K562 (cell line): ENCODE results near the gene HSD17B1. TPM values are rescaled to one million over a fixed set of nuclear protein-coding genes. Genes with fewer than 3 reads are reported as not detected.

Experiments
- ATAC-seq: fragments of 200-7000 bp; cut with Tn5 transposase; 3 replicates; pipeline ENCODE4 v1.9.1; 2020; ENCODE audit warnings: moderate library complexity
- BruUV-seq: library from RNA; stranded (reverse); fragments of 400-500 nt; replicated peaks from 2 replicates; lab custom pipeline; 2021; lab: Mats Ljungman, UMichigan
- CTCF ChIA-PET: fragments of 300-600 bp; formaldehyde crosslinking; extraction: SDS; loops from one replicate; lab custom pipeline; 2021; ENCODE audit warnings: low intra/inter-chr PET ratio; lab: Yijun Ruan, JAX
- POLR2A ChIA-PET: fragments of 300-600, 350-650 bp; sonication (Branson Sonifier 250); formaldehyde crosslinking; extraction: SDS; loops from one replicate; lab custom pipeline; 2021; ENCODE audit warnings: antibody characterized with exemption, inconsistent platforms; lab: Yijun Ruan, JAX
- DNase-seq, 4 experiments: peaks; one replicate each; pipeline versions ENCODE4 v3.0.0 to v3.0.0-alpha.2; 2011 to 2018; ENCODE audit warnings: low spot score in 3 of 4, mixed read lengths in 3 of 4; ENCODE audit errors: extremely low read depth in 1 of 4
- FAIRE-seq: peaks from 2 replicates; lab custom pipeline; 2011; peaks lifted over from hg19 to GRCh38; lab: Jason Lieb, UNC
- H2AFZ ChIP-seq: 2 replicates; pipeline ENCODE4 v1.6.0; 2011; ENCODE audit warnings: low read depth, low read length, control low read depth, inconsistent platforms
- H3K27ac ChIP-seq: fragments of 200-600 bp; 3 replicates; pipeline ENCODE4 v1.8.0; 2011; ENCODE audit warnings: low read depth, mild to moderate bottlenecking, control low read depth, inconsistent platforms, low read length, moderate library complexity, mixed read lengths; ENCODE audit errors: extremely low read depth
- H3K27me3 ChIP-seq, 2 experiments: fragments of 300-600 bp in 1 of 2; 2 replicates in 1 of 2; 3 replicates in 1 of 2; pipeline versions ENCODE4 v1.6.0 to v1.8.0; 2011; ENCODE audit warnings: inconsistent platforms in 2 of 2, low read length in 2 of 2, mild to moderate bottlenecking in 1 of 2, mixed read lengths in 1 of 2, moderate library complexity in 1 of 2; ENCODE audit not compliant: control insufficient read depth in 2 of 2, insufficient read depth in 2 of 2
- H3K36me3 ChIP-seq: fragments of 300-600 bp; 3 replicates; pipeline ENCODE4 v1.8.0; 2011; ENCODE audit warnings: mild to moderate bottlenecking, low read length, inconsistent platforms; ENCODE audit not compliant: control insufficient read depth, insufficient read depth
- H3K4me1 ChIP-seq, 2 experiments: fragments of 200-600 bp in 1 of 2; replicated peaks in 1 of 2; 2 replicates in 1 of 2; 3 replicates in 1 of 2; pipeline versions ENCODE4 v1.5.1 to v1.8.0; 2011; ENCODE audit warnings: inconsistent platforms in 2 of 2, low read length in 2 of 2, mild to moderate bottlenecking in 1 of 2, mixed read lengths in 1 of 2, moderate library complexity in 1 of 2; ENCODE audit not compliant: control insufficient read depth in 2 of 2, insufficient read depth in 2 of 2
- H3K4me2 ChIP-seq: 2 replicates; pipeline ENCODE4 v1.6.1; 2011; ENCODE audit warnings: low read length, control low read depth, inconsistent platforms, mixed read lengths; ENCODE audit not compliant: insufficient read depth
- H3K4me3 ChIP-seq: fragments of 200-600 bp; sonication (generic), shearing (Covaris generic); 2 replicates; pipeline ENCODE4 v1.5.1; 2016; ENCODE audit warnings: control low read depth, inconsistent platforms
- H3K79me2 ChIP-seq: fragments of 200-600 bp; 3 replicates; pipeline ENCODE4 v1.8.0; 2011; ENCODE audit warnings: low read length, inconsistent platforms; ENCODE audit not compliant: control insufficient read depth, insufficient read depth
- H3K9ac ChIP-seq, 2 experiments: 2 replicates each; pipeline versions ENCODE4 v1.6.0 to v1.6.1; 2011; ENCODE audit warnings: low read depth in 2 of 2, low read length in 2 of 2, control low read depth in 1 of 2, inconsistent platforms in 1 of 2, mild to moderate bottlenecking in 1 of 2, mixed read lengths in 1 of 2; ENCODE audit not compliant: insufficient read depth in 1 of 2
- H3K9me1 ChIP-seq: one replicate; pipeline ENCODE4 v1.6.0; 2011; ENCODE audit warnings: inconsistent platforms, mild to moderate bottlenecking, low read length, moderate library complexity; ENCODE audit not compliant: control insufficient read depth, insufficient read depth
- H3K9me3 ChIP-seq: replicated peaks from 2 replicates; pipeline ENCODE4 v1.5.1; 2011; ENCODE audit warnings: low read depth, low read length, inconsistent platforms; ENCODE audit not compliant: control insufficient read depth, insufficient read depth
- H4K20me1 ChIP-seq: replicated peaks from 2 replicates; pipeline ENCODE4 v1.6.1; 2011; ENCODE audit warnings: low read length, inconsistent platforms, mixed read lengths; ENCODE audit not compliant: control insufficient read depth, insufficient read depth
- CREM ChIP-seq: IDR thresholded peaks from 2 replicates; pipeline ENCODE4 v1.6.1; 2014; ENCODE audit warnings: antibody characterized with exemption, low read depth
- HBP1 ChIP-seq: fragments of 450-650 bp; formaldehyde crosslinking; IDR thresholded peaks from 2 replicates; pipeline ENCODE4 v1.4.0; 2022; ENCODE audit warnings: missing genetic modification characterization
- NCOA6 ChIP-seq: fragments of 450-650 bp; IDR thresholded peaks from 2 replicates; pipeline ENCODE4 v1.6.1; 2017; ENCODE audit warnings: mild to moderate bottlenecking
- THAP12 ChIP-seq: fragments of 250-450 bp; sonication (Bioruptor Pico); IDR thresholded peaks from 2 replicates; pipeline ENCODE4 v1.9.0; 2021; ENCODE audit warnings: mild to moderate bottlenecking, inconsistent platforms
- WGBS: fragments of 100-300 bp; shearing (Covaris generic); methylation state at CpG from one replicate; pipeline ENCODE4 v1.1.6; 2016; ENCODE audit warnings: low coverage, mixed read lengths; ENCODE audit not compliant: insufficient coverage; ENCODE audit errors: missing lambda C conversion rate; 5-methylcytosine and 5-hydroxymethylcytosine counted together
- in situ Hi-C: fragments of 300-500 bp; cut with MboI; formaldehyde crosslinking; loops from 4 replicates; pipeline ENCODE4 v1.15.0; 2018; ENCODE audit warnings: inconsistent platforms, mixed read lengths
- intact Hi-C: fragments of 100-400 bp; cut with micrococcal nuclease; formaldehyde crosslinking; loops from 2 replicates; pipeline ENCODE4 v1.14.2; 2022
- polyA plus RNA-seq, 8 experiments: library from polyadenylated mRNA; depleted of rRNA in 4 of 8; stranded (reverse) in 5 of 8; unstranded in 3 of 8; fragments of >200 nt; fragmentation: Nextera tagmentation in 2 of 8; fragmentation: Illumina TruSeq in 1 of 8; extraction: Ambion mirVana in 2 of 8; extraction: Trizol in 1 of 8; gene quantifications; 2 replicates each; pipeline versions ENCODE4 v1.2.1 to v1.2.3, GENCODE V29; 2011 to 2014; ENCODE audit warnings: inconsistent platforms in 1 of 8, missing spikeins in 1 of 8
- total RNA-seq, 7 experiments: library from RNA; depleted of rRNA in 6 of 7; stranded (reverse); fragments of >200 nt in 6 of 7; fragmentation: Illumina TruSeq in 2 of 7; extraction: Trizol in 2 of 7; gene quantifications; 2 replicates each; pipeline versions ENCODE4 v1.2.1 to v1.2.3, GENCODE V29; 2011 to 2021; ENCODE audit warnings: low replicate concordance in 1 of 7
- TF ChIP-seq, protein P1 (sequence below): fragments of 450-650 bp; IDR thresholded peaks from 2 replicates; pipeline ENCODE4 v1.6.1; 2016; ENCODE audit warnings: mild to moderate bottlenecking, moderate library complexity

HSD17B1 gene
- total and polyA plus RNA-seq, 9 of the 15 experiments (the other 6 are each of a cell fraction or from before 2014, with no cell fraction given), result 0.55 to 21.1 (median 3.6) TPM

- POLR2A ChIA-PET, result interaction anchor here (0.5 to 2.7 kb wide), 12 partner anchors 9 to 605 kb away, joined by 3 to 15 read pairs (median 4); partner anchors contain the start of gene ODAD4
- peak; percentile 84 for FAIRE-seq
- in situ Hi-C loops, result no loop called here
- TF ChIP-seq HBP1 (CRISPR knock-in tag) (no peak), CREM (peak; percentile 56; the same call in 1 of the 2 replicates), NCOA6 (no peak), THAP12 (CRISPR knock-in tag) (peak; percentile 39)
- TF ChIP-seq, protein P1, sequence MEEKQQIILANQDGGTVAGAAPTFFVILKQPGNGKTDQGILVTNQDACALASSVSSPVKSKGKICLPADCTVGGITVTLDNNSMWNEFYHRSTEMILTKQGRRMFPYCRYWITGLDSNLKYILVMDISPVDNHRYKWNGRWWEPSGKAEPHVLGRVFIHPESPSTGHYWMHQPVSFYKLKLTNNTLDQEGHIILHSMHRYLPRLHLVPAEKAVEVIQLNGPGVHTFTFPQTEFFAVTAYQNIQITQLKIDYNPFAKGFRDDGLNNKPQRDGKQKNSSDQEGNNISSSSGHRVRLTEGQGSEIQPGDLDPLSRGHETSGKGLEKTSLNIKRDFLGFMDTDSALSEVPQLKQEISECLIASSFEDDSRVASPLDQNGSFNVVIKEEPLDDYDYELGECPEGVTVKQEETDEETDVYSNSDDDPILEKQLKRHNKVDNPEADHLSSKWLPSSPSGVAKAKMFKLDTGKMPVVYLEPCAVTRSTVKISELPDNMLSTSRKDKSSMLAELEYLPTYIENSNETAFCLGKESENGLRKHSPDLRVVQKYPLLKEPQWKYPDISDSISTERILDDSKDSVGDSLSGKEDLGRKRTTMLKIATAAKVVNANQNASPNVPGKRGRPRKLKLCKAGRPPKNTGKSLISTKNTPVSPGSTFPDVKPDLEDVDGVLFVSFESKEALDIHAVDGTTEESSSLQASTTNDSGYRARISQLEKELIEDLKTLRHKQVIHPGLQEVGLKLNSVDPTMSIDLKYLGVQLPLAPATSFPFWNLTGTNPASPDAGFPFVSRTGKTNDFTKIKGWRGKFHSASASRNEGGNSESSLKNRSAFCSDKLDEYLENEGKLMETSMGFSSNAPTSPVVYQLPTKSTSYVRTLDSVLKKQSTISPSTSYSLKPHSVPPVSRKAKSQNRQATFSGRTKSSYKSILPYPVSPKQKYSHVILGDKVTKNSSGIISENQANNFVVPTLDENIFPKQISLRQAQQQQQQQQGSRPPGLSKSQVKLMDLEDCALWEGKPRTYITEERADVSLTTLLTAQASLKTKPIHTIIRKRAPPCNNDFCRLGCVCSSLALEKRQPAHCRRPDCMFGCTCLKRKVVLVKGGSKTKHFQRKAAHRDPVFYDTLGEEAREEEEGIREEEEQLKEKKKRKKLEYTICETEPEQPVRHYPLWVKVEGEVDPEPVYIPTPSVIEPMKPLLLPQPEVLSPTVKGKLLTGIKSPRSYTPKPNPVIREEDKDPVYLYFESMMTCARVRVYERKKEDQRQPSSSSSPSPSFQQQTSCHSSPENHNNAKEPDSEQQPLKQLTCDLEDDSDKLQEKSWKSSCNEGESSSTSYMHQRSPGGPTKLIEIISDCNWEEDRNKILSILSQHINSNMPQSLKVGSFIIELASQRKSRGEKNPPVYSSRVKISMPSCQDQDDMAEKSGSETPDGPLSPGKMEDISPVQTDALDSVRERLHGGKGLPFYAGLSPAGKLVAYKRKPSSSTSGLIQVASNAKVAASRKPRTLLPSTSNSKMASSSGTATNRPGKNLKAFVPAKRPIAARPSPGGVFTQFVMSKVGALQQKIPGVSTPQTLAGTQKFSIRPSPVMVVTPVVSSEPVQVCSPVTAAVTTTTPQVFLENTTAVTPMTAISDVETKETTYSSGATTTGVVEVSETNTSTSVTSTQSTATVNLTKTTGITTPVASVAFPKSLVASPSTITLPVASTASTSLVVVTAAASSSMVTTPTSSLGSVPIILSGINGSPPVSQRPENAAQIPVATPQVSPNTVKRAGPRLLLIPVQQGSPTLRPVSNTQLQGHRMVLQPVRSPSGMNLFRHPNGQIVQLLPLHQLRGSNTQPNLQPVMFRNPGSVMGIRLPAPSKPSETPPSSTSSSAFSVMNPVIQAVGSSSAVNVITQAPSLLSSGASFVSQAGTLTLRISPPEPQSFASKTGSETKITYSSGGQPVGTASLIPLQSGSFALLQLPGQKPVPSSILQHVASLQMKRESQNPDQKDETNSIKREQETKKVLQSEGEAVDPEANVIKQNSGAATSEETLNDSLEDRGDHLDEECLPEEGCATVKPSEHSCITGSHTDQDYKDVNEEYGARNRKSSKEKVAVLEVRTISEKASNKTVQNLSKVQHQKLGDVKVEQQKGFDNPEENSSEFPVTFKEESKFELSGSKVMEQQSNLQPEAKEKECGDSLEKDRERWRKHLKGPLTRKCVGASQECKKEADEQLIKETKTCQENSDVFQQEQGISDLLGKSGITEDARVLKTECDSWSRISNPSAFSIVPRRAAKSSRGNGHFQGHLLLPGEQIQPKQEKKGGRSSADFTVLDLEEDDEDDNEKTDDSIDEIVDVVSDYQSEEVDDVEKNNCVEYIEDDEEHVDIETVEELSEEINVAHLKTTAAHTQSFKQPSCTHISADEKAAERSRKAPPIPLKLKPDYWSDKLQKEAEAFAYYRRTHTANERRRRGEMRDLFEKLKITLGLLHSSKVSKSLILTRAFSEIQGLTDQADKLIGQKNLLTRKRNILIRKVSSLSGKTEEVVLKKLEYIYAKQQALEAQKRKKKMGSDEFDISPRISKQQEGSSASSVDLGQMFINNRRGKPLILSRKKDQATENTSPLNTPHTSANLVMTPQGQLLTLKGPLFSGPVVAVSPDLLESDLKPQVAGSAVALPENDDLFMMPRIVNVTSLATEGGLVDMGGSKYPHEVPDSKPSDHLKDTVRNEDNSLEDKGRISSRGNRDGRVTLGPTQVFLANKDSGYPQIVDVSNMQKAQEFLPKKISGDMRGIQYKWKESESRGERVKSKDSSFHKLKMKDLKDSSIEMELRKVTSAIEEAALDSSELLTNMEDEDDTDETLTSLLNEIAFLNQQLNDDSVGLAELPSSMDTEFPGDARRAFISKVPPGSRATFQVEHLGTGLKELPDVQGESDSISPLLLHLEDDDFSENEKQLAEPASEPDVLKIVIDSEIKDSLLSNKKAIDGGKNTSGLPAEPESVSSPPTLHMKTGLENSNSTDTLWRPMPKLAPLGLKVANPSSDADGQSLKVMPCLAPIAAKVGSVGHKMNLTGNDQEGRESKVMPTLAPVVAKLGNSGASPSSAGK, result peak; percentile 85; the same call in 1 of the 2 replicates
Observed at GRCh38 chr17:42536048-42536371, 16.7 kb upstream of the HSD17B1 start, which contains the start of gene NAGLU. TSS of gene NAGLU (plus strand) at chr17:42536241. CDS start at chr17:42536273, 32 bp downstream.

More at GRCh38 chr17:42536048-42536371, 16.7 kb upstream of the HSD17B1 start, which contains the start of gene NAGLU:
- Histone ChIP-seq H2AFZ (peak within 1 kb of the TSS; percentile 87), H3K4me1 (peaks cover 23 to 59% of the 10 kb centered on the region in 2 experiments), H3K79me2 (peaks cover 17% of the 10 kb centered on the region), H3K36me3 (peaks cover 19% of the 10 kb centered on the region; the same call in 2 of the 3 replicates), H3K27ac (peak within 1 kb of the TSS; percentile 80), H3K9me3 (no peaks in the 10 kb centered on the region), H3K9ac (peak within 1 kb of the TSS; percentile 70 to 97), H3K4me2 (peak within 1 kb of the TSS; percentile 92), H4K20me1 (no peaks in the 10 kb centered on the region; the same call in 1 of the 2 replicates), H3K27me3 (no peaks in the 10 kb centered on the region), H3K9me1 (no peaks in the 10 kb centered on the region), H3K4me3 (peak within 1 kb of the TSS; percentile 64)
- no TSS peak for BruUV-seq
- intact Hi-C loops, result no loop called here
- 0% methylated on average over 20 of the region's 40 CpGs for WGBS
- CTCF ChIA-PET, result interaction anchor here (0.7 to 1.3 kb wide), 2 partner anchors 19 to 31 kb away, joined by 3 to 6 read pairs; partner anchors contain the start of gene MLX
- ATAC-seq, result peak; percentile 89
- DNase-seq, result peak; percentile 97 to 100 (median 99)
